OCI-LY1 (cell line): ENCODE data around the gene VIPR2.
A peak's percentile ranks its signal among the peaks of the same experiment; 100 is the strongest.

Source experiments
- H2AFZ ChIP-seq: fragments of 200-600 bp; sonication (generic), shearing (Covaris generic); 2 replicates; pipeline ENCODE4 v1.6.0; 2014; ENCODE audit warnings: antibody characterized with exemption, mild to moderate bottlenecking, low read length
- H3F3A ChIP-seq: fragments of 200-600 bp; sonication (generic), shearing (Covaris generic); 2 replicates; pipeline ENCODE4 v1.6.0; 2014; ENCODE audit warnings: mild to moderate bottlenecking, antibody characterized with exemption, low read length, moderate library complexity; ENCODE audit not compliant: insufficient read depth
- H3K27ac ChIP-seq: fragments of 200-600 bp; sonication (generic); 2 replicates; pipeline ENCODE4 v1.5.1; 2014; ENCODE audit warnings: low read length, mixed run types, mild to moderate bottlenecking, low read depth; ENCODE audit not compliant: poor library complexity, severe bottlenecking
- H3K27me3 ChIP-seq: fragments of 200-600 bp; sonication (generic); 2 replicates; pipeline ENCODE4 v1.6.0; 2014; ENCODE audit warnings: antibody characterized with exemption, mild to moderate bottlenecking, low read length, moderate library complexity; ENCODE audit not compliant: insufficient read depth
- H3K36me3 ChIP-seq: fragments of 200-600 bp; sonication (generic); 2 replicates; pipeline ENCODE4 v1.6.1; 2014; ENCODE audit warnings: mild to moderate bottlenecking, antibody characterized with exemption, low read length, moderate library complexity, mixed read lengths; ENCODE audit not compliant: insufficient read depth
- H3K4me1 ChIP-seq: fragments of 200-600 bp; sonication (generic); 2 replicates; pipeline ENCODE4 v1.5.1; 2014; ENCODE audit warnings: mild to moderate bottlenecking, low read length, moderate library complexity; ENCODE audit not compliant: insufficient read depth, severe bottlenecking
- H3K4me2 ChIP-seq: fragments of 200-600 bp; sonication (generic), shearing (Covaris generic); 2 replicates; pipeline ENCODE4 v1.6.1; 2014; ENCODE audit warnings: low read length
- H3K4me3 ChIP-seq: fragments of 200-600 bp; sonication (generic); 2 replicates; pipeline ENCODE4 v1.5.1; 2014; ENCODE audit warnings: low read length, low read depth, mild to moderate bottlenecking, mixed read lengths; ENCODE audit not compliant: poor library complexity, severe bottlenecking
- H3K79me2 ChIP-seq: fragments of 200-600 bp; shearing (Covaris generic); 2 replicates; pipeline ENCODE4 v1.6.1; 2016; ENCODE audit warnings: mixed run types, low read length, mixed read lengths; ENCODE audit not compliant: insufficient read depth
- H3K9ac ChIP-seq: fragments of 200-600 bp; sonication (generic), shearing (Covaris generic); 2 replicates; pipeline ENCODE4 v1.6.1; 2014; ENCODE audit warnings: mild to moderate bottlenecking, low read length, mixed read lengths
- H3K9me2 ChIP-seq: fragments of 200-600 bp; sonication (generic), shearing (Covaris generic); 2 replicates; pipeline ENCODE4 v1.6.1; 2014; ENCODE audit warnings: low read depth, mild to moderate bottlenecking, low read length, mixed read lengths
- H3K9me3 ChIP-seq: fragments of 200-600 bp; shearing (Covaris generic); 2 replicates; pipeline ENCODE4 v1.6.1; 2014; ENCODE audit warnings: low read length, mixed read lengths
- H4K20me1 ChIP-seq: fragments of 200-600 bp; sonication (generic), shearing (Covaris generic); 2 replicates; pipeline ENCODE4 v1.6.0; 2016; ENCODE audit warnings: mild to moderate bottlenecking, low read length; ENCODE audit not compliant: insufficient read depth
- EZH2 ChIP-seq: fragments of 200-600 bp; sonication (generic), shearing (Covaris generic); IDR thresholded peaks from 2 replicates; pipeline ENCODE4 v1.8.0; 2017; ENCODE audit warnings: borderline replicate concordance, mixed run types, mild to moderate bottlenecking, antibody characterized with exemption, low read length, moderate library complexity, mixed read lengths
- TF ChIP-seq, protein P1 (sequence below): fragments of 200-600 bp; sonication (generic), shearing (Covaris generic); IDR thresholded peaks from 2 replicates; pipeline ENCODE4 v1.5.1; 2017; ENCODE audit warnings: mild to moderate bottlenecking, antibody characterized with exemption, low read length, moderate library complexity, mixed read lengths

Gene VIPR2

GRCh38 chr7:159141167-159141566 lies 3.5 kb downstream of the VIPR2 start:
- H2AFZ ChIP-seq = no peak overlapping the region
- no peak overlapping the region for H3K4me3 ChIP-seq
- H3K27me3 ChIP-seq = 0 out of 2 replicates have a peak, but pooled peaks cover 2% of the 10 kb centered on the region
- 0 out of 2 replicates have a peak, but pooled peaks cover 3% of the 10 kb centered on the region for H3K9me3 ChIP-seq
- H4K20me1 ChIP-seq = no peaks in the 10 kb centered on the region
- no peak overlapping the region for H3K9ac ChIP-seq
- H3F3A ChIP-seq = no peaks in the 10 kb centered on the region
- H3K4me1 ChIP-seq = no peaks in the 10 kb centered on the region
- no peak overlapping the region for H3K4me2 ChIP-seq
- no peaks in the 10 kb centered on the region for H3K9me2 ChIP-seq
- H3K27ac ChIP-seq = no peak overlapping the region
- no peaks in the 10 kb centered on the region for H3K79me2 ChIP-seq
- TF ChIP-seq, protein P1, sequence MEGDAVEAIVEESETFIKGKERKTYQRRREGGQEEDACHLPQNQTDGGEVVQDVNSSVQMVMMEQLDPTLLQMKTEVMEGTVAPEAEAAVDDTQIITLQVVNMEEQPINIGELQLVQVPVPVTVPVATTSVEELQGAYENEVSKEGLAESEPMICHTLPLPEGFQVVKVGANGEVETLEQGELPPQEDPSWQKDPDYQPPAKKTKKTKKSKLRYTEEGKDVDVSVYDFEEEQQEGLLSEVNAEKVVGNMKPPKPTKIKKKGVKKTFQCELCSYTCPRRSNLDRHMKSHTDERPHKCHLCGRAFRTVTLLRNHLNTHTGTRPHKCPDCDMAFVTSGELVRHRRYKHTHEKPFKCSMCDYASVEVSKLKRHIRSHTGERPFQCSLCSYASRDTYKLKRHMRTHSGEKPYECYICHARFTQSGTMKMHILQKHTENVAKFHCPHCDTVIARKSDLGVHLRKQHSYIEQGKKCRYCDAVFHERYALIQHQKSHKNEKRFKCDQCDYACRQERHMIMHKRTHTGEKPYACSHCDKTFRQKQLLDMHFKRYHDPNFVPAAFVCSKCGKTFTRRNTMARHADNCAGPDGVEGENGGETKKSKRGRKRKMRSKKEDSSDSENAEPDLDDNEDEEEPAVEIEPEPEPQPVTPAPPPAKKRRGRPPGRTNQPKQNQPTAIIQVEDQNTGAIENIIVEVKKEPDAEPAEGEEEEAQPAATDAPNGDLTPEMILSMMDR = no peak
- no peak for TF ChIP-seq EZH2
- no peaks in the 10 kb centered on the region for H3K36me3 ChIP-seq

- TF ChIP-seq, protein P1 = 0 out of 2 replicates have a peak, but pooled peaks have one; percentile 8
- no peak for TF ChIP-seq EZH2
- H3K9ac ChIP-seq = no peak overlapping the region
- no peaks in the 10 kb centered on the region for H3K79me2 ChIP-seq
- no peaks in the 10 kb centered on the region for H3K9me3 ChIP-seq
- no peaks in the 10 kb centered on the region for H4K20me1 ChIP-seq
- H3K4me2 ChIP-seq = no peak overlapping the region
- no peak overlapping the region for H2AFZ ChIP-seq
- no peaks in the 10 kb centered on the region for H3K4me1 ChIP-seq
- H3F3A ChIP-seq = no peaks in the 10 kb centered on the region
- no peaks in the 10 kb centered on the region for H3K9me2 ChIP-seq
- H3K36me3 ChIP-seq = no peaks in the 10 kb centered on the region
- 0 out of 2 replicates have a peak, but pooled peaks cover 5% of the 10 kb centered on the region for H3K27me3 ChIP-seq
- H3K27ac ChIP-seq = no peak overlapping the region
- H3K4me3 ChIP-seq = no peak overlapping the region
These were observed 4.3 kb downstream of the VIPR2 start for GRCh38 chr7:159140170-159140910.

- no peak overlapping the region for H3K27ac ChIP-seq
- 0 out of 2 replicates have a peak, but pooled peaks cover 5% of the 10 kb centered on the region for H3K27me3 ChIP-seq
- no peaks in the 10 kb centered on the region for H3K36me3 ChIP-seq
- no peaks in the 10 kb centered on the region for H3F3A ChIP-seq
- H3K9ac ChIP-seq = no peak overlapping the region
- H3K4me1 ChIP-seq = no peaks in the 10 kb centered on the region
- no peaks in the 10 kb centered on the region for H3K79me2 ChIP-seq
- no peak overlapping the region for H3K4me2 ChIP-seq
- no peaks in the 10 kb centered on the region for H4K20me1 ChIP-seq
- no peaks in the 10 kb centered on the region for H3K9me2 ChIP-seq
- H3K9me3 ChIP-seq = no peaks in the 10 kb centered on the region
- H2AFZ ChIP-seq = no peak overlapping the region
- H3K4me3 ChIP-seq = no peak overlapping the region
- TF ChIP-seq, protein P1 = no peak
- TF ChIP-seq EZH2 = no peak
These were observed 5.0 kb downstream of the VIPR2 start for GRCh38 chr7:159139639-159140038.
